Measurements from ENCODE around the gene PFN2. TPM values are rescaled to one million over a fixed set of nuclear protein-coding genes. Genes with fewer than 3 reads are reported as not detected.
A peak's percentile ranks its signal among the peaks of the same experiment; 100 is the strongest.
"Not testable (repeated sequence)": the region's sequence is repeated elsewhere in the genome, so short reads cannot be mapped to it uniquely, and the experiment has no call there.

The PFN2 gene
- total and polyA plus RNA-seq, 2 experiments from 2014 or later = 174 to 246 TPM

GRCh38 chr3:149941946-149942345, 28.7 kb downstream of the PFN2 start:
- H3K9me3 ChIP-seq (ENCODE audit: low read depth) = no peaks in the 10 kb centered on the region
- no peaks in the 10 kb centered on the region; the same call in 1 of the 2 replicates for H4K20me1 ChIP-seq (ENCODE audit: insufficient read depth)
- H3K4me1 ChIP-seq (ENCODE audit: insufficient read depth) = peaks cover 37% of the 10 kb centered on the region
- in situ Hi-C loops (cut with MboI) = no loop called here
- H3K9ac ChIP-seq = no peak overlapping the region
- H3K4me2 ChIP-seq (ENCODE audit: unreplicated experiment) = no peak overlapping the region
- TF ChIP-seq EZH2phosphoT487 (IDR thresholded peaks at IDR 0.05; ENCODE audit: insufficient read depth, low read depth) (no peak), EZH2 (IDR thresholded peaks at IDR 0.05; ENCODE audit: insufficient read depth, poor library complexity, severe bottlenecking) (no peak)
- H3F3A ChIP-seq (ENCODE audit: insufficient read depth) = peaks cover 33% of the 10 kb centered on the region
- 62 to 70% methylated on average over 1 of the region's 1 CpG for WGBS, 2 experiments (ENCODE audit: low coverage in 1 of 2, low lambda C conversion rate in 2 of 2, missing lambda C conversion rate in 2 of 2)
- H3K9me2 ChIP-seq (ENCODE audit: insufficient read depth) = no peaks in the 10 kb centered on the region
- DNase-seq = peak; percentile 36
- H3K4me3 ChIP-seq = no peak overlapping the region
- H3K79me2 ChIP-seq (ENCODE audit: insufficient read depth) = peaks cover 10% of the 10 kb centered on the region
- no peak overlapping the region for H2AFZ ChIP-seq
- H3K27ac ChIP-seq = no peak overlapping the region
- no peaks in the 10 kb centered on the region for H3K36me3 ChIP-seq (ENCODE audit: low read depth)
- H3K27me3 ChIP-seq (replicated peaks; ENCODE audit: insufficient read depth) = no peaks in the 10 kb centered on the region

DNA sequence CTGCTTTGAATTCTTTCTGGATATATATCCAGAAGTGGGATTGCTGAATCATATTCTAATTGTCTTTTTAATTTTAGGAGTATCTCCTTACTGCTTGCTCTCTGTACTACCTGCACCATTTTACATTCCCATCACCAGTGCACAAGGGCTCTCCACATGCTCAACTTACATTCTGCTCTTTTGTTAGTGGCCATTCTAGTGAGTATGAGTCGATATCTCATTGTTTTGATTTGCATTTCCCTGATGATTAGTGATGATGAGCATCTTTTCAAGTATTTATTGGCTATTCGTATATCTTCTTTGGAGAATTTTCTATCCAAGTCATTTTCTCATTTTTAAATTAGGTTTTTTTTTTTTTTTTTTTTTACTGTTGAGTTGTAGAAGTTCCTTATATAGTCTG, 29.5 kb downstream of the PFN2 start:
- no peaks in the 10 kb centered on the region for H3K9me3 ChIP-seq (ENCODE audit: low read depth)
- no peaks in the 10 kb centered on the region for H3K36me3 ChIP-seq (ENCODE audit: low read depth)
- H4K20me1 ChIP-seq (ENCODE audit: insufficient read depth) = no peaks in the 10 kb centered on the region; the same call in 1 of the 2 replicates
- H3K27ac ChIP-seq = no peak overlapping the region
- no peak overlapping the region for H2AFZ ChIP-seq
- no peak overlapping the region for H3K9ac ChIP-seq
- peaks cover 37% of the 10 kb centered on the region for H3K4me1 ChIP-seq (ENCODE audit: insufficient read depth)
- 61 to 68% methylated on average over 2 of the region's 2 CpGs for WGBS, 2 experiments (ENCODE audit: low coverage in 1 of 2, low lambda C conversion rate in 2 of 2, missing lambda C conversion rate in 2 of 2)
- H3K79me2 ChIP-seq (ENCODE audit: insufficient read depth) = peaks cover 14% of the 10 kb centered on the region
- no peaks in the 10 kb centered on the region for H3K27me3 ChIP-seq (replicated peaks; ENCODE audit: insufficient read depth)
- no peak overlapping the region for H3K4me2 ChIP-seq (ENCODE audit: unreplicated experiment)
- in situ Hi-C loops (cut with MboI) = no loop called here
- peak; percentile 31 for DNase-seq
- H3K9me2 ChIP-seq (ENCODE audit: insufficient read depth) = no peaks in the 10 kb centered on the region
- H3F3A ChIP-seq (ENCODE audit: insufficient read depth) = peaks cover 33% of the 10 kb centered on the region
- TF ChIP-seq EZH2phosphoT487 (IDR thresholded peaks at IDR 0.05; ENCODE audit: insufficient read depth, low read depth) = no peak
- no peak for TF ChIP-seq EZH2 (IDR thresholded peaks at IDR 0.05; ENCODE audit: insufficient read depth, poor library complexity, severe bottlenecking)
- no peak overlapping the region for H3K4me3 ChIP-seq

- DNase-seq = peak; percentile 20
- 94 to 98% methylated on average over 3 of the region's 3 CpGs for WGBS, 2 experiments (ENCODE audit: low coverage in 1 of 2, low lambda C conversion rate in 2 of 2, missing lambda C conversion rate in 2 of 2)
- H3K36me3 ChIP-seq (ENCODE audit: low read depth); in situ Hi-C loops (cut with MboI); H3K27ac ChIP-seq; H3K9me2 ChIP-seq (ENCODE audit: insufficient read depth); H3K27me3 ChIP-seq (replicated peaks; ENCODE audit: insufficient read depth); H3K9me3 ChIP-seq (ENCODE audit: low read depth); H3K4me3 ChIP-seq; H3K9ac ChIP-seq; H2AFZ ChIP-seq; H4K20me1 ChIP-seq (ENCODE audit: insufficient read depth); H3K4me2 ChIP-seq (ENCODE audit: unreplicated experiment): not testable (repeated sequence)
- Histone ChIP-seq H3K4me1 (ENCODE audit: insufficient read depth) (peaks cover 47% of the 10 kb centered on the region), H3K79me2 (ENCODE audit: insufficient read depth) (peaks cover 17% of the 10 kb centered on the region), H3F3A (ENCODE audit: insufficient read depth) (peaks cover 42% of the 10 kb centered on the region)
Measured at GRCh38 chr3:149938392-149939055, 32.2 kb downstream of the PFN2 start.

- H2AFZ ChIP-seq = no peak overlapping the region
- H3K4me2 ChIP-seq (ENCODE audit: unreplicated experiment) = no peak overlapping the region
Measured at GRCh38 chr3:149936812-149937230, 33.9 kb downstream of the PFN2 start.

More at GRCh38 chr3:149936812-149937230, 33.9 kb downstream of the PFN2 start:
- in situ Hi-C loops (cut with MboI) = no loop called here
- Histone ChIP-seq H3K9me3 (ENCODE audit: low read depth) (no peaks in the 10 kb centered on the region), H4K20me1 (ENCODE audit: insufficient read depth) (no peaks in the 10 kb centered on the region), H3K9ac (no peak overlapping the region), H3F3A (ENCODE audit: insufficient read depth) (peaks cover 34% of the 10 kb centered on the region), H3K79me2 (ENCODE audit: insufficient read depth) (peaks cover 6% of the 10 kb centered on the region; the same call in 1 of the 2 replicates), H3K9me2 (ENCODE audit: insufficient read depth) (no peaks in the 10 kb centered on the region), H3K4me1 (ENCODE audit: insufficient read depth) (peaks cover 39% of the 10 kb centered on the region), H3K27ac (no peak overlapping the region), H3K4me3 (no peak overlapping the region), H3K36me3 (ENCODE audit: low read depth) (no peaks in the 10 kb centered on the region), H3K27me3 (replicated peaks; ENCODE audit: insufficient read depth) (no peaks in the 10 kb centered on the region)
- 41 to 51% methylated on average over 7 of the region's 7 CpGs for WGBS, 2 experiments (ENCODE audit: low coverage in 1 of 2, low lambda C conversion rate in 2 of 2, missing lambda C conversion rate in 2 of 2)
- TF ChIP-seq EZH2 (IDR thresholded peaks at IDR 0.05; ENCODE audit: insufficient read depth, poor library complexity, severe bottlenecking) = no peak
- no peak for TF ChIP-seq EZH2phosphoT487 (IDR thresholded peaks at IDR 0.05; ENCODE audit: insufficient read depth, low read depth)
- DNase-seq = peak; percentile 68
